GM10266 (cell line): ENCODE results near the gene VSTM4.

Experiments used
- DNase-seq: peaks from one replicate; pipeline ENCODE4 v3.0.0; 2012; ENCODE audit errors: extremely low spot score
- TF ChIP-seq, protein P1 (sequence below): IDR thresholded peaks from 2 replicates; pipeline ENCODE4 v1.5.1; 2012; ENCODE audit warnings: mild to moderate bottlenecking, low read depth; ENCODE audit not compliant: control insufficient read depth, insufficient read depth; ENCODE audit errors: missing control alignments

VSTM4 gene

DNA sequence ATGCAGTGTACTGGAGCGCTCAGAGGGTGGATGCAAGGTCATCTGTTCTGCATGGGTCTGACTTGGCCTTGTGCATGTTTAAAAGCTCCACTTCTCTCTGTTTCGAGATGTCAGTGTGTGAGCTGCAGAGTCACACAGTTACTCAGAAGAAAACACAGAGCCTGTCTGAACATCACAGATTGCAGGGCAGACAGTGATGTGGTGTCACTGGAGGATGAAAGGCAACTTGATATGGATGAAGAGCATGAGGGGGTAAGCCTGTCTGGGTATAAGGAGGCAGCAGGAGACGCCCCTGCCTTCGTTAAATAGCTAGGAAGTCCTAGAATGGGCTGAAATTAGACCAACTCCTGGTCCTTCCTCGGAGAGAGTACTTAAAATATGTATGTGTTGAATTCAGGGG is 108.2 kb downstream of the VSTM4 start:
- TF ChIP-seq, protein P1, sequence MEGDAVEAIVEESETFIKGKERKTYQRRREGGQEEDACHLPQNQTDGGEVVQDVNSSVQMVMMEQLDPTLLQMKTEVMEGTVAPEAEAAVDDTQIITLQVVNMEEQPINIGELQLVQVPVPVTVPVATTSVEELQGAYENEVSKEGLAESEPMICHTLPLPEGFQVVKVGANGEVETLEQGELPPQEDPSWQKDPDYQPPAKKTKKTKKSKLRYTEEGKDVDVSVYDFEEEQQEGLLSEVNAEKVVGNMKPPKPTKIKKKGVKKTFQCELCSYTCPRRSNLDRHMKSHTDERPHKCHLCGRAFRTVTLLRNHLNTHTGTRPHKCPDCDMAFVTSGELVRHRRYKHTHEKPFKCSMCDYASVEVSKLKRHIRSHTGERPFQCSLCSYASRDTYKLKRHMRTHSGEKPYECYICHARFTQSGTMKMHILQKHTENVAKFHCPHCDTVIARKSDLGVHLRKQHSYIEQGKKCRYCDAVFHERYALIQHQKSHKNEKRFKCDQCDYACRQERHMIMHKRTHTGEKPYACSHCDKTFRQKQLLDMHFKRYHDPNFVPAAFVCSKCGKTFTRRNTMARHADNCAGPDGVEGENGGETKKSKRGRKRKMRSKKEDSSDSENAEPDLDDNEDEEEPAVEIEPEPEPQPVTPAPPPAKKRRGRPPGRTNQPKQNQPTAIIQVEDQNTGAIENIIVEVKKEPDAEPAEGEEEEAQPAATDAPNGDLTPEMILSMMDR = no peak

DNA sequence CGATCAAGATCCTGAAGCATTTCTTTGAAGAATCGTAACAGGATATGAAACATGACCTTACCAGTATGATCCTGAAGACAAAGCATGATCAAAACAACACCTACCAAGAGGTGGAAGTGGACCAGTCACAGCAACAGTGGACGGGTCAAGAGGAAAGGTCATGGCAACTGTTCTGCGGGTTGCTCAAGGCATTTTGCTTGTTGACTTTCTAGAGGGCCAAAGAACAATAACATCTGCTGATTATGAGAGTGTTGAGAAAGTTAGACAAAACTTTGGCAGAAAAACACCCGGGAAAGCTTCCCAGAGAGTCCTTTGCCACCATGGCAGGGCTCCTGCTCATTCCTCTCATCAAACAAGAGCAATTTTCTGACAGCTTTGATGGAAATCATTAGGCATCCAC is 110.1 kb downstream of the VSTM4 start:
- no peak for DNase-seq
- TF ChIP-seq, protein P1 = no peak

More for the DNA sequence above, 108.2 kb downstream of the VSTM4 start:
- DNase-seq = no peak

DNA sequence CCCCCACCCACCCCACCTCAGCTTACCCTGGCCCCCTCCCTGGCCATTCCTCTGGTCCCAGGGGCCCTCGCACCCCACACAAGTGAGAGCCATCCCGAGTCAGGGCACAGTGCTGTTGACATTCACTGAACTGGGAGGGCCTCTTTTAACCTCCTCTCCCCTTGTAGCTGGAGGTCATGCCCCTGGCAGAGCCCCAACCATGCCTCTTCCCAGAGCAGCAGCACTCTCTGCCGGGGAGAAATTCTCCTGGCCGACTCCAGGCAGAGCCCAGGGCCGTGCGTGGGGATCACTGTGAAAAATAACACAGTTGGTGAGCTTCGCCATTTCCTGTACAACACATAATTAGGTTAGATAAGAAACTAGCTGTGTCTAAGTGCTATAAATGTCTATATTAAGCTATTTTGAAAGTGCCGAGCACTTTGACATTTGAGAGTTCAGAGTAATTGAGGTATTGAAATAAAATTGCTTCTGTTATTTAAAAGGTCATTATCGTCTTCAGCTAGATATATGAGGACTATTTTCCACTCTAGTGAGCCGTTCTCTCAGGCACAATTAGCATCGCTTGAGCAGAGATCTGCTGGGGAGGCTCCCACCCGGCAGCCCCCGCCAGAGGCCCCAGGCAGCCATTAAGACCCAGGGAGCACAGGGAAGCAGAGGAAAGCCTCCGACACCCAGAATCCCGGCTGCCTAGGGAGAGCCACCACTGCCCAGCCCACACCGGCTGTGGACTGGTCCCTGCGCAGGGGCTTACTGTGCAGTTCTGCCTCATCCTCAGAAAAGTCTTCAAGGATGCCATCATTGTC is 113.3 kb downstream of the VSTM4 start:
- DNase-seq = no peak
- TF ChIP-seq, protein P1 = no peak

DNA sequence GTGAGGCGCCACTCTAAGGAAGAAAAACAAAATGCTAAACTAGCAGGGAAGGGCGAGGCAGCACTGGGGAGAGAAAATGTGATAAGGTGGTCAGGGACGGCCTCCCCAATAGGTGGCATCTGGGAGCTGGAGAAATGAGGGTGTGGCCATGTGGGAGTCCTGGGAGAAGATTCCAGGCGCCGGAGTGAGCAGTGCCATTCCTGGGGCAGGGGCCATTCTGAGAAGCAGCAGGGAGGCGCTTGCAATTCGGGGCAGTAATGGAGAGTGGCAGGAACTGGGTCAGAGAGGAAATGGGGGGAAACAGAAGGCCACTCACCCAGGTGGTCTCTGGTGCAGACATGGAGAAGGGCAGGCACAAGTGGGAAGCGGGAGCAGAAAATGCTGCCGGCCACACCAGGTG is 113.9 kb downstream of the VSTM4 start:
- TF ChIP-seq, protein P1 = no peak
- DNase-seq = no peak

DNA sequence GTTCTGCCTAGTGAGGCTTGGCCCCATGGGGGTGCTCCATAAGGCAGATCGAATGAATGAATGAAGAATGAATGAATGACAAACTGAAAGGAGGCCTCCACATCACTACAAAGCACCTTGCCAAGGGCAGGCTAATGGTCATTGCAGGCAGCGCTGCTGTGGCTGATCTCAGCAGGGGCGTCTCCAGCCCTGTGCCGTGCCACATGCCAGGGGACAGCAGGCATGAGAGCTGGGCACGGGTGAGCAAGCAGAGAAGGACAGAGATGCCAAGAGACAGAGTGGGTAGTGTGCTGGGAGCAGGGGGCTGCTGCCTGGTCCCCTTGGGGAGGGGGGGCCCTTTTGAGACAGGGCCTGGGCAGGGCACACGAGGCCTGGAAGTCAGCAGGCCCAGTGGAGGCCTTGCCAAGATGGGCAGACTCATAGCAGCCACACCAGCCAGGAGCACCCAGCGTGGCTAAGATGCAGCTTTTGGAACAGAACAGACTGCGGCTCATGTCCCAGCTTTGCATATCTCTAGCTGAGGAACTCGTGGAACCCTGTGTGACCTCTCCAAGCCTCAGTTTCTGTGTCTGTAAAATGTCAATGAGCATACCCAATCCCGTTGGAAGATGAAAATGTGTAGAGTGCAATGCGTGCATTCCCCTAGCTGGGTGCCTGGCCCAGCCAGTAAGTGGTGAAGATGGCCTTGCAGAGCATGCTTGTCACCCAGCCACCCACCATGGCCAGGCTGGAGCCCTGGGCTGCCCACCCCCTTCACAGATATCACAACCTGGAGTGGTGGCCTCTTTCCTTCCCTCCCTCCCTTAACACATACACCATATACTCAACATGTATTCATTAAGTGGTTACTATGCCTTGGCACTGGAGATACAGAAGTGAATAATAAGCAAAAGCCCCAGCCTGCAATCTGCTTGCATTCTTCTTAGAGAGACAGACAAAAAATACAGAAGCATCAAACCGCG is 114.6 kb downstream of the VSTM4 start:
- no peak for DNase-seq
- TF ChIP-seq, protein P1 = no peak

DNA sequence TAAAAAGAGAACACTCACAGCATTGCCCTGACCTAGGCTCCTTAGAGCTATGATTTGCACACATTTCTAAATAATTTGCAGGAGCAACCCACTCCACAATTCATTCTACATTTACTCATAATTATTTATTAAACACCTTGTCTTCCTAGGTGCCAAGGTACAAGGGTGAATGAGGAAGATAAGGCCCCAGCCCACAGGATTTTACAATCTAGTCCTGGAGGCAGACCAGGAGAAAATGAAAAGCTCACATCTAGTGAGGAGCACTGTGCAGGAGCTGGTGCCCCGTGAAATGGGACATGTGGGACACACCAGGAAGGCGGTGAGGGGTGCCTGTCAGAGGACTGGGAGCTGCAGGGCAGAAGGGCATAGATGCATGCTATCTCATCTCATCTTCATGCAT is 116.0 kb downstream of the VSTM4 start:
- TF ChIP-seq, protein P1 = no peak
- no peak for DNase-seq
